GM21515 (cell line): ENCODE data around the gene GTPBP1.

Experiments used
- ATAC-seq: cut with Tn5 transposase; IDR thresholded peaks from one replicate; pipeline ENCODE4 v1.9.1; 2021; ENCODE audit not compliant: unreplicated experiment

GTPBP1 gene

DNA sequence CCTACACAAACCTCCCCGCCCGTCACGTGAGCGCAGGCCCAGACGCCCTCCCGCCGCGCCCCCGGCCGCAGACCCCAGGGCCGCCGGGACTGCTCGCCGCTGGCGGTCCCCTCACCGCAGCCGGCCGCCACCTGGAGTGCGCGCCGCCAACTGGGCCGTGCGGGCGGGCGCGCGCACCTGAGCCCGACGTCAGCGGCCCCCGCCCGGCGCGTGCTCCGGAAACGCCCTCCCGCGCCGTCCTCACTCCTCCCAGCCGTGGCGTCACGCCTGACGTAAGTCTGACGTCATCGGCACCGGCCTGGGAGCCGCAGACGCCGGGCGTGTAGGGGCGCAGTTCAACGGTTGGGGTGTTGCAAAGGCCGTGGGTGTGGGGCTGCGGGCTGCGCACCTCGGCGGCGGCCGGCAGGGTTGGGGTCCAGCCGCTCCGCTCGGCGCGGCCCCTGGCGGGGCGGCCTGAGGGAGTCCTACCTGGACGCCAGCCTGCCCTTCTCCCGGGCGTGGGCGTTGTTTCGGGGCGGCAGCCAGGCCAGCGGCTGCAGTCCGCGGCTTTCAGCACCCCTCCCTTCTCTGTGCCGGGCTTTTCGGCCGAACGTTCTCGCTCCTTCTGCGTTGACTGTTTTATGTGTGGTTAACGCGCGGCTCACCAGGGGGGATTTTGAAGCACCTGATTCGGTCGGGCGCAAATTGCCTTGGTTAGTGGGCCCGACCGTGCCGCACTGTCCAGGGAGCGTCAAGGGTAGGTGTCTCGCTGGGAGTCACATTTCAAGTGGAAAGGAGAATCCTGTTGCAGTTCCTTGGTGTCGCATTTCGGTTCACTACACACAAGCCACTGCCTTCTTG is 4.7 kb upstream of the GTPBP1 start, which contains the start of gene JOSD1:
TSS of gene JOSD1 (minus strand) at position 155 of the 840 bp plus-strand sequence. CDS start 956 bp downstream, outside the sequence.
- peak; percentile 32 for ATAC-seq

DNA sequence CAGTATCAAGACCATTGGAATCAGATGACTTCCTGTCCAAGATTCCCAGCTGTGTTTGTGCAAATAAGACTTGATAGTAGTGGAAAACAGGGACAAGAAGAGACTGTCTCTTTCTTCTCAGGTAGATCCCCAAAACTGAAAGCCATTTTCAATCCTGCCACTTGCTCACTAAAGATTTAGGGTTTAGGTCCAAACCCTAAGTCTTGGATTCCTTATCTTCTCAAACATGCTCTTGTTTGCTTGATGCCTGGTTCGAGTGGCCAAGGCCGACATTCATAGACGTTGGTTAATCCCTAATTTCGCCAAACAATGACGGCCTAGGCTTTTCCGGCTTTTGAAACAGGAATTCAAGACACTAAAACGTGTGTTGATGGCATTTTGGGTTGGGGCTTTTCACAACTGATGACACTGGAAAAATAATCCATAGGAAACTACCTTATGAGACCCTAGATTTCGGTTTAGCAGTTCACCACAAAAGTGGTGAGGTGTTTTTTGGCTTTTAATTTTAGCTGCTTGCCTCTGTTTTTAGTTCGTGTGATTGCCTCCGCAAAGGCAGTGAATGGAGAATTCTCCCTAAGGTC is 1.0 kb upstream of the GTPBP1 start:
- ATAC-seq = no peak

DNA sequence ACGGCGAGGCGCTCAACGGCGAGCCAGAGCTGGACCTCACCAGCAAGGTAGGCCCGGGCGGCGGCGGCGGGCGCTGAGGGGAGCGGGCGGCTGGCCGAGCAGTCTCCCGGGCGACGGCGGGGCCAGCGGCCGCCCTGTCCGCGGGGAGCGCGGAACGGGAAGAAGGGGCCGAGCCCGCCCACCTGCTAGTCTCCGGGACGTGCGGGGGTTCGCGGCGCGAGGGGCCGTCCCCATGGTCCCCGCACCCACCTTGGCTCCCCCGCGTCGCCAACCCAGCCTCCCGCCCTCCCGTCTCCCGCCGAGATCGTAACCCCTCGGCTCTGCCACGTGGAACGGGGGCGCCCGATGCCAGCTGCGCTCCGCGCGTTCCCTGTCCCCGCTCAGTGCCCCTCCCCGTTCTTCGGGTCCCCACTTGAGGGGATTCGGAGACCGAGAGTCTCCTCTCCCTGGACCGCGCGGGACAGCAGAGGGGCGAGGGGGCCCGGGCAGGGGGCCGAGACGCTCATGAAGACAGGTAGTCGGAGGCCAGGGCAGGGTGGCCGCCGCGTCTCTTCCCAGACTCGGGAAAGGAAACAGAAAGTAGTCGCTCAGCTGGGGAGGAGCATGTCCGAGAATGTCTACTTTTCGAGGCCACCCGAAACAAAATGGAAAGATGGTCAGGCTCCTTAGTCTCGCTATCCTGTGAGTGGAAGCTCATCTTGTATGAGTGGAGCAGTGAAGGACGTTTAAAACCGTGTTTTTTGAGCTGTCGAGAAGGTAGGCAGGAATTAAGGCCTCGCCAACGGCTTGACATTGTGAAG is 557 bp downstream of the GTPBP1 start:
- peak; percentile 4 for ATAC-seq

DNA sequence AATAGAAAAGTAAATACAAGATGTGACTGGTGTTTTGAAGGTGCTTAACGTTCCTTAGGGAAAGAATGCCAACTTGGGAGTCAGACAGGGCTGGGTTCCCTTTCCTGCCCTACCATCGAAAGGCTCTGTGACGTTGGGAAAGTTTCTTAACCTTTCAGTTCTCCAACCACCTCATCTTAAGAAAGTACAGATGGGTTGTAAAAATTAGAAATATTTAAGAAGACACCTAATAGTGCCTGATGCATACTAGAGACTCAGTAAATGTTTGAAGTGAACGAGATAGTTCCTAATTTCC is 1.1 kb downstream of the GTPBP1 start:
- ATAC-seq = no peak

DNA sequence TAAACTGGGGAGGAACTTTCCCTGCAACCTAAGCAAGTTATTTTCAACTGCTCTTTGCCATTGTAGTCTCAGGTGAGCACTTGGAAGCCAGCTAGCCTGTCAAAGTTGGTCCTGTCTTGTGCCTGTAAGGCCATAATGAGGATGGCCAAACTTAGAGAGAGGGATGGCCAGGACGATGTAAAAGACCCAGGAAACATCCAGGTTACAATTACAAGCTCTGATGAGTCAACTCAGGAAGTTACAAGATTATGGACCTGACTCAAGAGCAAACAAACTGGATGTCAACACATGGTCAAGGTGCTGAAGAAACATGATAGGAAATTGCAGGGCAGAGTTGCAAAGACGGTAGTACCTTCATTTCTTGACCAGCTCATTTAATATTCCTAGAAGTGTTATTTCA is 1.6 kb downstream of the GTPBP1 start:
- ATAC-seq = no peak

DNA sequence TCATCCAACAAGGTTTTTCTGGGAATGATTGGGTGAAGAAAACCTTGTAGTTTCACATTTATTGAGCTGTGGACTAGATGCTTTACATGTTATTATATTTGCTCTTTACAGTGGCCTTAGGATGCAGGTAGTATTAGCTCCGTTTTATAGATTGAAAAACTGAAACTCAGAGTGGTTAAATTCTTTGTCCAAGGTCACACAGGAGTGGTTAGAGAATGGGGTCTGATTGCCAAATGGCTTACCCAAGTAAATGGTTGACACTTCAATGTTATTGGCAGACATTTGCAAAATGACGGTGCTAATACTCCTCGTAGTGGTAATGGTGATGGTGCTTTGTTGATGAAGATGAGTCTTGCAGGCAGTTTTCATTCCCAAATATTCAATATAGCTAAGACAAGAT is 2.2 kb downstream of the GTPBP1 start:
- no peak for ATAC-seq

DNA sequence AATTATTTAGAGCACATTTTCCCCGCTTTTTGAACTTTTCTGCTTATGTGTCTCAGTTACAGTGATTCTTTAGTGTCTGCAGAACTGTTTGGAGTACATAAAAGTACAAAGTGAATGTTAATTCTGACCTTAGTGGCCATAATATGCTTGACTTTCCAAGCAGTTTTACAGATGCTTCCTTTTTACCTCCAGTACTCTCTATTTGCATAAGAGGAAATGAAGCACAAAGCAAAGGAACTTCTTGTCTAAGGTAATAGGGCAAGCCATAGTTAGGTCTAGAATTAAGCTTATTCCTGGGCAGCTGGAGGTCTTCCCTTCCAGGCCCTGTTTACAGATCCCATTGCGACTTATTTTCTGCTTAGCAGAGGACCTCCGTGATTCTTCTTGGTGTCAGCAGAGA is 3.6 kb downstream of the GTPBP1 start:
- ATAC-seq = no peak

DNA sequence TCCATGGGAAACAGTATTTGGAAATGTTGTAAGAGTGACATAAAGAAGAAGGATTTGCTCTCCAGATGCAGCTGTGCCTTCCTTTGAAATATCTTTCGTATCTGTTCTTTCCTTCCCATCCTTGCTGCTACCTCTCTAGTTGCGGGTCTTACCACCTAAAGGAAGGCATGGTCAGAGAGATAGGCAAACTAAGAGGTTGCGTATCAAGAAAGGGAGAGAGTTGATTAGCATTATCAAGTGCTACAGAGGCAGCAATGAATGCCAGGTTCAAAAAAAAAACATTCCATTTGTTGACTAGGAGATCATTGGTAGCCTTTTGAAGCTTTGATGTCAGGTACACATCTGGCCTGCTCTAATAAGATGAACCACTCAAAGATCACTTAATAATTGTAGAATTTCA is 4.6 kb downstream of the GTPBP1 start:
- no peak for ATAC-seq

DNA sequence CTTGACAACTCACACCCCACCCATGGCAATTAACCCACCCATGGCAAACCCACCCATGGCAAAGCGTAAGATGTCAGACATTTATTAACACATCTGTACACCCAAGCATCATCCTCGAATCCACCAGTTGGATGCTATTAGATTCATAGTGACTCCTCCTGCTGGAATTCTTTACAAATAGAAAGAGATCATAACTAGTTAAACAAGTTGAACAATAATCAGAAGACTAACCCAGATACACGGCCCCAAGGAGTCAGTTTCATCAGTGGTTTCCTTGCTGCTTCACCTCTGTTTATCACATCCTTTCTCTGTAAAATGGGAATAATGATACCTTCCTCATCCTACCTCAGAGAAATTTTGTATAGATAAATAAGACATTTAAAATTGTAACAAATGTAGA is 5.1 kb downstream of the GTPBP1 start:
- no peak for ATAC-seq

DNA sequence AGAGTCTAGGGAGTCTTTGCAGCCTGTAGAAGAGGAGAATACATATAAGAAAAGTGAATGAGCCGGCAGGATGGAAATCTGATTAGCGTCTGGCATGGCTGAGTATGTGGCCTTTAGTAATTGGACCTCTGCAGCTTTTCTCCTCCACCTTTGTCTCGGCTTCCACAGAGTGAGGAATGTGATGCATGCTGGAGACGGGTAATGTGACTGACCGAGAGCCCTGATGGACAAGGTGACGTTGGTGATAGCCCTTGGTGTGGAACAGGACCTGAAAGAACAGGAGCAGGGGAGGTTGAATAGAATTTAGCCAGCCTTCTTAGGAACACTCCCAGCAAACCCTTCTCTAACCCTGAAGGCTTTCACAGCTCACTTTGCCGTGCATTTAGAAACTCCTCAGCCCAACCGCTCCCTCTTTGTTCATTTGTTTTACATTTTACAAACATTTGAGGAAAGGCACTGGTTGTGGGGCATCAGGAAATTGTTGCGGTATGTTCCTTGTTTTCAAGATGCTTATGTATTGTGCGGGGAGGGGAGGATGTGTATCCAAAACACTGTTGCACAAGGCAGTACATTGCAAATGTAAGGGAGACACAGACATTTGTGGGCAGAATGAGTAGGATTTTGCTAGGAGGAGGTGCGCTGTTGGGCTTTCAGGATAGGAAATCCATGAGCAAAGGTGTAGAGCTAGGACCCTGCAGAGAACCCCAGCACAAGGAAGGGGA is 6.9 kb downstream of the GTPBP1 start:
- ATAC-seq = no peak

DNA sequence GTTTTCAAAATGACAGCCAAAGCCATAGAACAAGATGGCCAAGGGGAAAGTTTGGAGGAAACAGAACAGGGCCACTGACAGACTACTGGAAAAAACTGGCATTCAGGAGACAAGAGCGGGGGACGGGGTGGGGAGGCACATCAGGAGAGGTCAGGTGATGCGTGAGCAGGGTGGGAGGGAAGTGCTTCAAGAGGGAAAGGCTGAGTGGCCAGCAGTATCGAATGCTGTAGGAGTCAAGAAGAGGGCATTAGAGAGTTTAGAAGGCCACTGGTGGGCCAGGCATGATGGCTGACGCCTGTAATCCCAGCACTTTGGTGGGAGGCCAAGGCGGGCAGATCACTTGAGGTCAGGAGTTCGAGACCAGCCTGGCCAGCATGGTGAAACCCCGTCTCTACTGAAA is 8.2 kb downstream of the GTPBP1 start:
- ATAC-seq = no peak

DNA sequence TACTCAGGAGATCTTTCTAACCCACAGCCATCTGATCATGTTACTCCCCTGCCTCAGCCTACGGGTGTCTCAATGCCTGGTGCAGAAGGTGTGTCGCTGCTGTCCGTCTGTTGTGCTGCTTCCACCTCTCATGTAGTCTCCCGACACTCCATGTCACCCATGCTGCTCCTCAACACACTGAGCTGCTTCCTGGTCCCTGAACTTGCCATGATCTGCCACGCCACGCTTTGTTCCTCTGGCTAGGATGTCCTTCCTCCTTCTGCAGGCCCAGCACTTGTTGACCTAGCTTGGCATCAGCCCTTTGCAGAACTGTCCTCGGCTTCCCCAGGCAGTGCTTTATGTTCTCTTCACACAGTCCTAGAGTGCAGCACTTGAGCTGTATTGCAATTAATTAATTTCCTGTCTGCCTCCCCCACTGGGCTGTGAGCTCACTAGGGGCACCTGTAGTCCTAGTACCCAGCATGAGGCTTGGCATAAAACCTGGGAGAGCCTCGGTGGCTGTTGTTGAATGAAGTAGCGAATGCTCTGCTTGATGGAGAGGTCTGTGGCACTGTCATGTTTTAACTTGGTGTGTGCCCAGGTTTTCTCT is 9.5 kb downstream of the GTPBP1 start:
- no peak for ATAC-seq

DNA sequence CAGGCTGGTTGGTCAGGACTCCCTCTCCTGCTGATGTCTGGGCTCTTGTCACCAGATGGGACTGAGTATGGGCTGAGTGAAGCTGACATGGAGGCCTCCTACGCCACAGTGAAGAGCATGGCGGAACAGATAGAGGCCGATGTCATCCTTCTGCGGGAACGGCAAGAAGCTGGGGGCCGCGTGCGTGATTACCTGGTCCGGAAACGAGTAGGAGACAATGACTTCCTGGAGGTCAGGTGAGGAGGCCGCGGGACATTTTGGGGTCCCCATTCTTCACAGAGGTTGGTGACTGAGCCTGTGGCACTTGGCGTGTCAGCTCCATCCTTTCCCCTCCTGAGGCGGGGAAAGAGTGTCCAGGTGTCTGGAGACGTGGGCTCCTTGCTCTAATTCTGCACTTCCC is 10.1 kb downstream of the GTPBP1 start:
- ATAC-seq = no peak

DNA sequence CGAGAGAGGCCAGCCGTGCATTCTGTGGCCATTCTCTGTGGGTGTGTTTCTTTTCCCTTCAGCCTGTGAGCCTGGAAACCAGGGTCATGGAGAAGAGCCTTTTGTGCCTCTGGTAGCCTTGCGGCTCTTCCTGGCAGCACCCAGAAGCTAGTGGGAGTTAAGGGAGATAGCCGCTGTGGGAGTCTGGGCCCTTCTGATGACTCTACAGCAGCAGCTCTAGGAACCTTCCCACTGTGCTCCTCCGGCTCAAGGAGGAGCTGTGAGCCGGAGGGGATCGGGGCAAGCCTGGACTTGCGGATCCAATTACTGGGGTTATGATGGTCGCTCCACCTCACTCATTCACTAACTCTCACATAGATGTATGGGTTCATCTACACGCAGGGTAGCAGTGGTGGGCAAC is 10.5 kb downstream of the GTPBP1 start:
- ATAC-seq = no peak

DNA sequence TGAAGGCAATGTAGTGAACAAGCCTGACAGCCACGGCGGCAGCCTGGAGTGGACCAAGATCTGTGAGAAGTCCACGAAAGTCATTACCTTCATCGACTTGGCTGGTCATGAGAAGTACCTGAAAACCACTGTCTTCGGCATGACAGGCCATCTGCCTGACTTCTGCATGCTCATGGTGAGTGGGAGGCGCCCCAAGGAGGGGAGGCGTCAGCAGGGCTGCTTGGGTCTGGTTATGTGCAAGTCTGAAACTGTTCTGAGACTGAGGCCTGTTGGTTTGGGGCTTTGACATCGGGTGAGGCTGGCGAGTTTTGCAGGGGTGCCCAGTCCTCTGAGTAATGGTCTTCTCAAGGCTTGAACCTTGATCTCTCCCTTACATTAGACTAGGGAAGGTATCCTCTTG is 11.1 kb downstream of the GTPBP1 start:
- no peak for ATAC-seq

DNA sequence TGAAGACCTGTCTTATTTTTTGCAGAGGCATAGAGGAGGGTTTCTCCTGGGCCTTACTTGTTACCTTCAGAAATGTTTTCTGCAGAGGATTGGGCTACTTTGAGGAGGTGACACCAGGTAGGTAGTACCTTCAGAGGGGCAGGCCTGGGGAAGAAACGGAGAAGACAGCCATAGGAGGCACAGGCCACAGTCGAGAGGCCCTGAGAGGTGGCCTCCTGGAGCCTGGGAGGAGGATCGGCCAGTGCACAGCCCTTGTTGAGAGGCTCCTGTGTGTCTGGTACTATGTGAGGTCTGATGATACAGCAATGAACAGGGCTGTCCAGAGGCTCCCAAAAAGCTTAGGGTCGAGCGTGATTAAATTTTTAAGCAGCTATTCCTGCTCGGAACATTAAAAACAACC is 11.5 kb downstream of the GTPBP1 start:
- ATAC-seq = no peak

DNA sequence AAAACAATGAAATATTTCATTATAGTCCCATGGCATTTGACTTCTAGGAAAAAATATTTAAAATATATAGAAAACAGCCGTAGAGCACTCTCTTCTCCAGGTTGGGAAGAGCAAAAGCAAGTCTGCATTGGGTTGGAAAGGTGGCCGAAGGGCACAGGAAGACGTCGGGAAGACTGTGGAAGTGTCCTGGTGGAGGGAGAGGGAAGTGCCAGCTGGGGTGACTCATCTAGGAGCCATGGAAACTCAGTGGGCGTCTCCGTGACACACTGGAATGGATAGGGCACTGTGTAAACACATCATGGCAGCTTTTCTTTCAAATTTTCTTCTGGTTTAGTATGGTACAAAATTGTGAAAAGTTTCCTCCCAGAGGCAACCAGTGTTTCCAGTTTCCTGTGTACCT is 12.7 kb downstream of the GTPBP1 start:
- ATAC-seq = no peak

DNA sequence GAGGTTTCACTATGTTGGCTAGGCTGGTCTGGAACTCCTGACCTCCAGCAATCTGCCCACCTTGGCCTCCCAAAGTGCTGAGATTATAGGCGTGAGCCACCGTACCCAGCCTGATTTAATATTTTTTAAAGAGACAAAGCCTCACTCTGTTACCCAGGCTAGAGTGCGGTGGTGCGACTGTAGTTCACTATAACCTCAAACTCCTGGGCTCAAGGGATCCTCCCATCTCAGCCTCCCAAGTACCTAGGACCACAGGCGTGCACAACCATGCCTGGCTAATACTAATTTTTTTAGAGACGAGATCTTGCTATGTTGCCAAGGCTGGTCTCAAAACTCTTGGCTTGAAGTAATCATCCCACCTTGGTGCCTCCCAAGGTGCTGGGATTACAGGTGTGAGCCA is 13.5 kb downstream of the GTPBP1 start:
- ATAC-seq = no peak

DNA sequence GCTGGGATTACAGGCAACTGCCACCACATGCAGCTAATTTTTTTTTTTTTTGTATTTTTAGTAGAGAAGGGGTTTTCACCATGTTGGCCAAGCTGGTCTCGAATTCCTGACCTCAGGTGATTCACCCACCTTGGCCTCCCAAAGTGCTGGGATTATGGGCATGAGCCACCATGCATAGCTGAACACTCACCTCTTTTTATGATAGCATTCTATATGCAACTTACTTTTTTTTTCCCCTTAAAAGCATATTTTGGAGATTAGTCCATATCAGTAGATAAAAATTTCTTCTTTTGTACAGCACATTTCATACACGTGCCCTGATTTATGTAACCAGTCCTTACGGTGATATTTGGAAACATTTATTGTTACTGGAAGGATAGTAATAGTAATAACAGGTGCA is 14.6 kb downstream of the GTPBP1 start:
- ATAC-seq = no peak

DNA sequence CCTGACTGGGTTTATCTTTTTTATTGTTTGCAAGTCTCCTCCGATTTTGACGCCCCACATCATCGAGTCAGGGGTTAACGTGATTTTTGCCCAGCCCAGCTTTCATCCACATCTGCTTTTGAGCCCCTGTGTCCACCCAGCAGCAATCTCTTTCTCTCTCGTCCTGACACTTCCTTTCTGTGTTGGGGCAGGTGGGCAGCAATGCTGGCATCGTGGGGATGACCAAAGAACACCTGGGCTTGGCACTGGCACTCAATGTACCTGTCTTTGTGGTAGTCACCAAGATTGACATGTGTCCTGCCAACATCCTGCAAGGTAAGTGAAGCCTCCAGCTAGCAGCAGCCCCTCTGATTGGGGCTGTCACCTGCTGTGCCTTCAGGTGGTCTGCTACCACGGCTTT is 15.8 kb downstream of the GTPBP1 start:
- ATAC-seq = no peak

DNA sequence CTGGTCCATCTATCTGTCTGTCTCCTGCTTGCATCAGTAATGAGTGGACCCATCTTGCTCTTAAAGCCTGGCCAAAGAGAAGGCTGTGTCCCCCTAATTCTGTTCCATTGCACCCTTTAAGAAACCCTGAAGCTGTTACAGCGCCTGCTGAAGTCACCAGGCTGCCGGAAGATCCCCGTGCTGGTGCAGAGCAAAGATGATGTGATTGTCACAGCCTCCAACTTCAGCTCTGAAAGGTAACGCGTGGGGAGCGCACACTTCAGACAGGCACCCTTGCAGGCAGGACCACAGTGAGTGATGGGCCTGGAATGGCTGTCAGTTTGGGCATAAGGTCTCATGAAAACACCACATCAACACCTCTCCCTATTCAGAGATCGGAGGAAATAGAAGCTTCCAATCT is 18.4 kb downstream of the GTPBP1 start:
- ATAC-seq = no peak
